Erythroblast (primary cell): ENCODE data around the gene HAGHL.

Source experiments
- GATA1 ChIP-seq: IDR thresholded peaks from 2 replicates; pipeline ENCODE4 v1.6.1; 2011; ENCODE audit warnings: low read depth, mild to moderate bottlenecking, control low read depth, low read length, moderate library complexity
- POLR2A ChIP-seq: IDR thresholded peaks from 2 replicates; pipeline ENCODE4 v1.6.1; 2011; ENCODE audit warnings: mild to moderate bottlenecking, low read length

- TF ChIP-seq POLR2A (no peak), GATA1 (no peak)
Observed at GRCh38 chr16:686459-687260, 40.2 kb upstream of the HAGHL start.
